ENCODE measurements around the gene ZNF446. TPM values are rescaled to one million over a fixed set of nuclear protein-coding genes. Genes with fewer than 3 reads are reported as not detected.

Gene ZNF446
- total and polyA plus RNA-seq, 9 of the 15 experiments (the other 6 are each of a cell fraction or from before 2014, with no cell fraction given), result 0.07 to 4.8 (median 1.2) TPM

- peak; percentile 92 for TF ChIP-seq REST (IDR thresholded peaks at IDR 0.05; ENCODE audit: borderline replicate concordance)
- no peak for TF ChIP-seq REST (CRISPR knock-in tag; IDR thresholded peaks at IDR 0.05; ENCODE audit: low read depth)
- TF ChIP-seq RBM39 (optimal IDR thresholded peaks at IDR 0.05; ENCODE audit: low read depth, low read length), result no peak
- peak; percentile 89 for TF ChIP-seq NFYB (IDR thresholded peaks at IDR 0.05; ENCODE audit: extremely low read depth, insufficient read length)
- no peak for TF ChIP-seq CBFB (CRISPR knock-in tag; IDR thresholded peaks at IDR 0.05)
- TF ChIP-seq SNRNP70 (optimal IDR thresholded peaks at IDR 0.05; ENCODE audit: low read depth, low read length), result no peak
- peak; percentile 85 for TF ChIP-seq ZNF143 (CRISPR knock-in tag; IDR thresholded peaks at IDR 0.05)
- no peak for TF ChIP-seq PML (IDR thresholded peaks at IDR 0.05; ENCODE audit: low read length)
- TF ChIP-seq ZNF589 (CRISPR knock-in tag; IDR thresholded peaks at IDR 0.05; ENCODE audit: low read depth), result no peak
- TF ChIP-seq ZBTB1 (CRISPR knock-in tag; IDR thresholded peaks at IDR 0.05; ENCODE audit: borderline replicate concordance, low read depth), result peak; percentile 42; the same call in 1 of the 2 replicates
- TF ChIP-seq NFIC (IDR thresholded peaks at IDR 0.05), result peak; percentile 26
- no peak for TF ChIP-seq HLTF (IDR thresholded peaks at IDR 0.05)
- TF ChIP-seq RCOR1 (IDR thresholded peaks at IDR 0.05; ENCODE audit: borderline replicate concordance in 1 of 2, low read depth in 2 of 2, low read length in 2 of 2), result no peak
- TF ChIP-seq CBFA2T2 (conservative IDR thresholded peaks at IDR 0.05), result peak; percentile 92
- 0 out of 2 replicates have a peak, but pooled peaks have one; percentile 16 for TF ChIP-seq SOX6 (IDR thresholded peaks at IDR 0.05)
- TF ChIP-seq BRD4 (IDR thresholded peaks at IDR 0.05), result no peak
- peak in 1 of 2 experiments; percentile 55; a peak in 1 of 4 replicates for TF ChIP-seq CSDE1 (IDR thresholded peaks at IDR 0.05)
- no peak for TF ChIP-seq PATZ1 (CRISPR knock-in tag; IDR thresholded peaks at IDR 0.05; ENCODE audit: borderline replicate concordance)
- no peak for TF ChIP-seq NCOA1 (IDR thresholded peaks at IDR 0.05; ENCODE audit: low read depth)
- TF ChIP-seq MAFK (IDR thresholded peaks at IDR 0.05; ENCODE audit: low read length), result no peak
Measured at GRCh38 chr19:58466760-58467589, 9.2 kb upstream of the ZNF446 start, which contains the start of gene ZNF324 (continued).
